ENCODE results near the gene TEAD3. TPM values are rescaled to one million over a fixed set of nuclear protein-coding genes. Genes with fewer than 3 reads are reported as not detected.
A peak's percentile ranks its signal among the peaks of the same experiment; 100 is the strongest.

The TEAD3 gene
- total and polyA plus RNA-seq, 4 donors, result 16.7 to 78.0 (median 48.9) TPM

DNA sequence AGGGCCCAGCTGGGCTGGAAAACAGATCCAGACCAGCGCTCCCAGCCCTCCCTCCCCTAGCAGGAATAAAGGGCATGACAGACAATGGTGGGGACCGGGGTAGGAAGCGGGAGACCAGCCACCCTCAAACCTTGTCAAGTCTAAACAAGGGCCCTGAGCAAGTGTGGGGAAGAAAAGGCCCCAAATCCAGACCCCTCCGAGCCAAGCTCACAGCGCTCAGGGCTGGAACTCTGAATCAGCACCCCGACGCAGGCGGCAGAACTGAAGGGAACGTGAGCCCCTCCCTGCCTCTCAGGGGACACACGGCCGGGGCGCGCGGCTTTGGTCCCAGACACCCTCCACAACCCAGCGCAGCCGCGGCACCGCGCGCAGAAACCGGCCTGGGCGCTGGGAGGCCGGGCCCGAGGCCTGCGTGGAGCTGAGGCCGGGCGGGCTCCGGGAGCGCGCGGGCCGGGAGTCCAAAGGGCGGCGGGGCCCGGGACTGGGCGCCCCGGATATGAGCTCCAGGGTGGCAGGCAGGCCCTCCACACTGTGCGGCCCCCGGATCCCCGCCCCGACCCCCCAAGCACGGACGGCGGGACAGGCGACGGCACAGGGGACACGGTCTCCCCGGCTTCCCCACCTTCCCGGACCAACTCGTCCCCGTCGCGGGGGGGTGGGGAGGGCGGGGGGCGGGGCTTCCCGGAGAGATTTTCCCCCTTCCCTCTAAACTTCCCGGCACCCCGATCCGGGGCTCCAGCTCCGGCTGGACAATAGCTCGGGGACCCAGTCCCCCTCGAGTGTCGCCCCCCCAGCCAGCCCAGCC lies 641 bp downstream of the TEAD3 start:
- Histone ChIP-seq H3K27me3 (ENCODE audit: control insufficient read depth in 1 of 2, insufficient read depth in 2 of 2, low read length in 1 of 2) (no peaks in the 10 kb centered on the region), H3K9me3 (ENCODE audit: control insufficient read depth, low read length) (no peaks in the 10 kb centered on the region), H3K36me3 (ENCODE audit: control insufficient read depth in 1 of 2, insufficient read depth in 2 of 2, low read length in 1 of 2) (no peaks in the 10 kb centered on the region), H3K4me3 (ENCODE audit: low read length in 2 of 2) (peak overlapping the region; percentile 95), H3K27ac (ENCODE audit: low read depth in 1 of 2, low read length in 2 of 2) (peak overlapping the region; percentile 79 to 87), H3K4me1 (ENCODE audit: control insufficient read depth in 1 of 2, insufficient read depth in 2 of 2, low read length in 2 of 2) (no peaks in the 10 kb centered on the region)
- WGBS, 2 donors, result 2 to 3% methylated on average over 47 to 63 of the region's 63 CpGs
- ATAC-seq (ENCODE audit: low FRiP score) (peak; percentile 58), DNase-seq (peak in 1 of 2 donors; percentile 88)
- intact Hi-C loops (cut with DNase I), result loop anchor here in 1 of 2 donors (2.0 kb wide), 1 partner anchor 27 kb away; the partner anchor contains the start of gene RPL10A

DNA sequence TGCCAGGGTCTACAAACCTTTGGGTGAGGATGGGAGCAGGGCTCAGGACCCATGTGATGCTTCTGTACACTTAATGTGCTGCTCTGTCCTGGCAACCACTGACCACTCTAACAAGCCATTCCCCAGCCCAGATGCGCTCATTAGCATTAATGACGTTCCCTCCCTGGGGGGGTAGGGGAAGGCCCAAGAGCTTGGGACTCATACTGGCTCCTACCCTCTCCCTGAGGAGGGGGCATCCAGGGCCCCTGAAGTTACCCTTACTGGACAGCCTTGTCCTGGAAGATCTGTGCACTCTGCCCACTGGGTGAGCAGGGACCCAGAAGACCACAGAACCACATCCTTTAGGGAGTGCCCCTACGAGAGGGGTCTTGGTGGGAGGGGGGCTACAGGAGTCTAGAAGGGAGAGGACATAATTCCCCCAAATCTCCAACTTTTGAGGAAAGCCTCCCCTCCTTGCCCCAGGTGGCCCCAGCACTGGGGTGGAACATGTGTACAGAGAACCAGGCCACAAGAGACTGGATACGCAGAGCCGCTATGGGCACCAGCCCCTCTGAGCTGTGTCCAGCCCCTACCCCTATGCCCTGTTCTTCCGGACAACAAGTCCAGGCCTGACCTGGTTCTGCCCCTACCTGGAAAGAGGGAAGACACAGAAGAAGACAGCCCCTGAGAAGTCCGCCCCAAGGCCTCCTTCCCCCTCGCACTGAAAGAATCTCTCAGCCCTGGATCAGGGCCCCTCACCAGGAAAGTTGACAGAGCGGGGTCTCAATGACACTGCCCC lies 1.4 kb downstream of the TEAD3 start:
- H3K27me3 ChIP-seq (ENCODE audit: control insufficient read depth in 1 of 2, insufficient read depth in 2 of 2, low read length in 1 of 2), result no peaks in the 10 kb centered on the region
- H3K9me3 ChIP-seq (ENCODE audit: control insufficient read depth, low read length), result no peaks in the 10 kb centered on the region
- H3K27ac ChIP-seq (ENCODE audit: low read depth in 1 of 2, low read length in 2 of 2), result peak overlapping the region; percentile 14 to 66
- WGBS, 2 donors, result 17 to 23% methylated on average over 9 of the region's 9 CpGs
- H3K36me3 ChIP-seq (ENCODE audit: control insufficient read depth in 1 of 2, insufficient read depth in 2 of 2, low read length in 1 of 2), result no peaks in the 10 kb centered on the region
- ATAC-seq (ENCODE audit: low FRiP score) (no peak), DNase-seq (no peak)
- H3K4me1 ChIP-seq (ENCODE audit: control insufficient read depth in 1 of 2, insufficient read depth in 2 of 2, low read length in 2 of 2), result no peaks in the 10 kb centered on the region
- intact Hi-C loops (cut with DNase I), result loop anchor here in 1 of 2 donors (2.0 kb wide), 1 partner anchor 27 kb away; the partner anchor contains the start of gene RPL10A
- H3K4me3 ChIP-seq (ENCODE audit: low read length in 2 of 2), result peak overlapping the region; percentile 95

DNA sequence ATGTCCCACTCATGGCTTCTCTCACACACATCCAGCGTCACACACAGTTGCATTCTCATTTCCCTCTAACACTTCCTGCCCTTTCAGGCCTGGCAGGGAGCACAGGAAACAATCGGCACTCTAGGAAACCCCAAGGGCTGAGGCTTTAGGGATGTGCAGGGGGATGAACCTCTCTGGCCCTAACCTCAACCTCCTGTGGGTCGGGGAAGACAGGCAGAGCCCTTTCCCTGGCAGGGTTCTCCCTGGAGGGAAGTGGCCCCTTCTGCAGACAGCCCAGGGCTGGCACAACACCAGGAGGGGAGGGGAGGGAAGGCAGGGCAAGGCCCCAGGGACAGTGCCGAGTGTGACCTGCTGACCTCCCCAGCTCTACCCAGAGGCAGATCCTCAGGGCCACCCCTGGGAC lies 2.7 kb downstream of the TEAD3 start:
- intact Hi-C loops (cut with DNase I), result no loop called here
- H3K4me1 ChIP-seq (ENCODE audit: control insufficient read depth in 1 of 2, insufficient read depth in 2 of 2, low read length in 2 of 2), result no peaks in the 10 kb centered on the region
- H3K9me3 ChIP-seq (ENCODE audit: control insufficient read depth, low read length), result no peaks in the 10 kb centered on the region
- DNase-seq, result no peak
- no peak for ATAC-seq (ENCODE audit: low FRiP score)
- H3K27ac ChIP-seq (ENCODE audit: low read depth in 1 of 2, low read length in 2 of 2), result peak overlapping the region in 1 of 2 donors; percentile 66
- no peaks in the 10 kb centered on the region for H3K27me3 ChIP-seq (ENCODE audit: control insufficient read depth in 1 of 2, insufficient read depth in 2 of 2, low read length in 1 of 2)
- no peaks in the 10 kb centered on the region for H3K36me3 ChIP-seq (ENCODE audit: control insufficient read depth in 1 of 2, insufficient read depth in 2 of 2, low read length in 1 of 2)
- peak overlapping the region in 1 of 2 donors; percentile 1 for H3K4me3 ChIP-seq (ENCODE audit: low read length in 2 of 2)
- 3% methylated on average over 3 to 4 of the region's 4 CpGs for WGBS, 2 donors

GRCh38 chr6:35493307-35493983 lies 3.4 kb downstream of the TEAD3 start:
- intact Hi-C loops (cut with DNase I), result no loop called here
- no peak for ATAC-seq (ENCODE audit: low FRiP score)
- no peaks in the 10 kb centered on the region for H3K4me1 ChIP-seq (ENCODE audit: control insufficient read depth in 1 of 2, insufficient read depth in 2 of 2, low read length in 2 of 2)
- H3K27me3 ChIP-seq (ENCODE audit: control insufficient read depth in 1 of 2, insufficient read depth in 2 of 2, low read length in 1 of 2), result no peaks in the 10 kb centered on the region
- H3K27ac ChIP-seq (ENCODE audit: low read depth in 1 of 2, low read length in 2 of 2), result no peak overlapping the region
- no peaks in the 10 kb centered on the region for H3K36me3 ChIP-seq (ENCODE audit: control insufficient read depth in 1 of 2, insufficient read depth in 2 of 2, low read length in 1 of 2)
- no peaks in the 10 kb centered on the region for H3K9me3 ChIP-seq (ENCODE audit: control insufficient read depth, low read length)
- DNase-seq, result peak in 1 of 2 donors; percentile 26
- H3K4me3 ChIP-seq (ENCODE audit: low read length in 2 of 2), result no peak overlapping the region
- 76 to 83% methylated on average over 28 of the region's 28 CpGs for WGBS, 2 donors

GRCh38 chr6:35492974-35493284 lies 4.0 kb downstream of the TEAD3 start:
- no peaks in the 10 kb centered on the region for H3K9me3 ChIP-seq (ENCODE audit: control insufficient read depth, low read length)
- DNase-seq (no peak), ATAC-seq (ENCODE audit: low FRiP score) (no peak)
- no peaks in the 10 kb centered on the region for H3K36me3 ChIP-seq (ENCODE audit: control insufficient read depth in 1 of 2, insufficient read depth in 2 of 2, low read length in 1 of 2)
- intact Hi-C loops (cut with DNase I), result no loop called here
- no peaks in the 10 kb centered on the region for H3K27me3 ChIP-seq (ENCODE audit: control insufficient read depth in 1 of 2, insufficient read depth in 2 of 2, low read length in 1 of 2)
- no peaks in the 10 kb centered on the region for H3K4me1 ChIP-seq (ENCODE audit: control insufficient read depth in 1 of 2, insufficient read depth in 2 of 2, low read length in 2 of 2)
- WGBS, 2 donors, result 86 to 87% methylated on average over 7 of the region's 7 CpGs
- H3K27ac ChIP-seq (ENCODE audit: low read depth in 1 of 2, low read length in 2 of 2), result peak overlapping the region in 1 of 2 donors; percentile 92
- H3K4me3 ChIP-seq (ENCODE audit: low read length in 2 of 2), result no peak overlapping the region

DNA sequence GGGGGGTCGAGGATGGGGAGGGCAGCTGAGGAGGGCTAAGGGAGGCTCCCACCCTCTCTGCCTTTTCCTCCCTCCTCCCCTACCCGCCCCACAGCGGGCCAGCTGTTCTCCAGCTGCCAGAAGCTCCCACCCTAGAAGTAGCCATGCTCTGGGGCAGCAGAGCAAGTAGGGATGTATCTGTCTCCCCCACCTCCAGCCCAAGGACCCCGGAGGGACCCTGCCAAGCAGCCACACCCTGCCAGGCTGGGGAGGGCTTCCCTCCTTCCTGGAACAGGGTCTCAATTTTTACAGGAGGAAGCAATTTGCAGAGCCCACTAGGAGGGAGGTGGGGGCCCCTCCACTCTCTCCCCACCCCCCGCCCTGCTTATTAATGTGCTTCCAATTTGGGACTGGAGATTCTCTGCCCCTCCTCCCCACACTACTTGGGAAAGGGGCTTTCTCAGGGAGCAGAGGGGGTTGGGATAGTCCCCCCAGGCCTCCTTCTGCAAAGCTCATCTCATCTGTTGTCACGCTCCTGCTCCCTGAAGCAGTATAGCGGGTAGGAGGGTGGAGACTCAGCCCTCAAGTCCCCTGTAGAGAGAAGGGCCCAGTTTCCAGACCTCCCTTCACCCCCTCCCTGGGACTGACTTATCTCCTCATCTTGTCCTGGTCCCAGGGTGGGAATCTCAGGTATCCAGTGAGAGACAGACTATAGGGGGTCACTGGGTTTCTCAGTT lies 4.5 kb downstream of the TEAD3 start:
- no peak overlapping the region for H3K4me3 ChIP-seq (ENCODE audit: low read length in 2 of 2)
- peak overlapping the region; percentile 21 to 92 for H3K27ac ChIP-seq (ENCODE audit: low read depth in 1 of 2, low read length in 2 of 2)

GRCh38 chr6:35491558-35492257 lies 5.2 kb downstream of the TEAD3 start:
- peak overlapping the region; percentile 91 to 92 for H3K27ac ChIP-seq (ENCODE audit: low read depth in 1 of 2, low read length in 2 of 2)
- no peak for ATAC-seq (ENCODE audit: low FRiP score)
- 42 to 50% methylated on average over 5 of the region's 5 CpGs for WGBS, 2 donors
- no peak for DNase-seq
- no peaks in the 10 kb centered on the region for H3K9me3 ChIP-seq (ENCODE audit: control insufficient read depth, low read length)
- no peaks in the 10 kb centered on the region for H3K4me1 ChIP-seq (ENCODE audit: control insufficient read depth in 1 of 2, insufficient read depth in 2 of 2, low read length in 2 of 2)
- intact Hi-C loops (cut with DNase I), result no loop called here
- H3K36me3 ChIP-seq (ENCODE audit: control insufficient read depth in 1 of 2, insufficient read depth in 2 of 2, low read length in 1 of 2), result no peaks in the 10 kb centered on the region
- no peak overlapping the region for H3K4me3 ChIP-seq (ENCODE audit: low read length in 2 of 2)
- no peaks in the 10 kb centered on the region for H3K27me3 ChIP-seq (ENCODE audit: control insufficient read depth in 1 of 2, insufficient read depth in 2 of 2, low read length in 1 of 2)

More for the DNA sequence above, 4.5 kb downstream of the TEAD3 start:
- ATAC-seq (ENCODE audit: low FRiP score) (no peak), DNase-seq (no peak)
- WGBS, 2 donors, result 39% methylated on average over 7 of the region's 7 CpGs
- no peaks in the 10 kb centered on the region for H3K27me3 ChIP-seq (ENCODE audit: control insufficient read depth in 1 of 2, insufficient read depth in 2 of 2, low read length in 1 of 2)
- no peaks in the 10 kb centered on the region for H3K9me3 ChIP-seq (ENCODE audit: control insufficient read depth, low read length)
- intact Hi-C loops (cut with DNase I), result no loop called here
- no peaks in the 10 kb centered on the region for H3K36me3 ChIP-seq (ENCODE audit: control insufficient read depth in 1 of 2, insufficient read depth in 2 of 2, low read length in 1 of 2)
- H3K4me1 ChIP-seq (ENCODE audit: control insufficient read depth in 1 of 2, insufficient read depth in 2 of 2, low read length in 2 of 2), result no peaks in the 10 kb centered on the region
